IPS DF 4.7 (cell line): ENCODE data around the gene CPXM2.

Experiments used
- DNase-seq: peaks from one replicate; pipeline ENCODE4 v3.0.0-alpha.2; 2013; ENCODE audit warnings: low spot score; ENCODE audit errors: extremely low read depth

CPXM2 gene

GRCh38 chr10:123774132-123774742 is 117.4 kb downstream of the CPXM2 start:
- DNase-seq = no peak

GRCh38 chr10:123772645-123773508 is 118.7 kb downstream of the CPXM2 start:
- DNase-seq = no peak

GRCh38 chr10:123771877-123772644 is 119.5 kb downstream of the CPXM2 start:
- DNase-seq = no peak

- DNase-seq = no peak
Measured at GRCh38 chr10:123769647-123770046, 122.0 kb downstream of the CPXM2 start.

GRCh38 chr10:123766761-123767160 is 124.8 kb downstream of the CPXM2 start:
- no peak for DNase-seq

- no peak for DNase-seq
Measured at GRCh38 chr10:123766012-123766411, 125.6 kb downstream of the CPXM2 start.

GRCh38 chr10:123761666-123762230 is 129.9 kb downstream of the CPXM2 start:
- no peak for DNase-seq

GRCh38 chr10:123761038-123761428 is 130.6 kb downstream of the CPXM2 start:
- no peak for DNase-seq

GRCh38 chr10:123760356-123761037 is 131.1 kb downstream of the CPXM2 start:
- DNase-seq = no peak

- no peak for DNase-seq
Measured at GRCh38 chr10:123759501-123760031, 132.0 kb downstream of the CPXM2 start.

GRCh38 chr10:123759041-123759440 is 132.6 kb downstream of the CPXM2 start:
- no peak for DNase-seq

GRCh38 chr10:123757853-123758252 is 133.8 kb downstream of the CPXM2 start:
- DNase-seq = no peak

GRCh38 chr10:123755061-123755460 is 136.5 kb downstream of the CPXM2 start:
- DNase-seq = no peak

- no peak for DNase-seq
Measured at GRCh38 chr10:123754123-123754522, 137.5 kb downstream of the CPXM2 start.

- no peak for DNase-seq
Measured at GRCh38 chr10:123751342-123752134, 140.1 kb downstream of the CPXM2 start.

- no peak for DNase-seq
Measured at GRCh38 chr10:123750901-123751300, 140.7 kb downstream of the CPXM2 start.

GRCh38 chr10:123748711-123749110 is 142.9 kb downstream of the CPXM2 start:
- DNase-seq = no peak

- DNase-seq = no peak
Measured at GRCh38 chr10:123747426-123747825, 144.2 kb downstream of the CPXM2 start.

GRCh38 chr10:123746942-123747341 is 144.7 kb downstream of the CPXM2 start:
- no peak for DNase-seq

- no peak for DNase-seq
Measured at GRCh38 chr10:123746520-123746919, 145.1 kb downstream of the CPXM2 start.
